ENCODE results near the gene FSTL5. TPM values are rescaled to one million over a fixed set of nuclear protein-coding genes. Genes with fewer than 3 reads are reported as not detected.

The FSTL5 gene
- total RNA-seq, 2 experiments from 2014 or later, result not detected

- no peaks in the 10 kb centered on the region for H3K79me2 ChIP-seq (ENCODE audit: insufficient read depth, low read depth, low read length)
- BruUV-seq (replicated peaks), result no TSS peak
- H3K27ac ChIP-seq (ENCODE audit: low read depth, low read length, poor library complexity, severe bottlenecking), result no peak overlapping the region
- H3K9me2 ChIP-seq (ENCODE audit: insufficient read depth, low read length), result no peaks in the 10 kb centered on the region
- POLR2A ChIA-PET, result no interaction called here
- no peaks in the 10 kb centered on the region for H3K9me3 ChIP-seq (ENCODE audit: low read length)
- H3K36me3 ChIP-seq (ENCODE audit: insufficient read depth, low read length), result no peaks in the 10 kb centered on the region
- no peak for TF ChIP-seq EZH2phosphoT487 (IDR thresholded peaks at IDR 0.05; ENCODE audit: borderline replicate concordance, low read depth, low read length)
- TF ChIP-seq, protein P1, sequence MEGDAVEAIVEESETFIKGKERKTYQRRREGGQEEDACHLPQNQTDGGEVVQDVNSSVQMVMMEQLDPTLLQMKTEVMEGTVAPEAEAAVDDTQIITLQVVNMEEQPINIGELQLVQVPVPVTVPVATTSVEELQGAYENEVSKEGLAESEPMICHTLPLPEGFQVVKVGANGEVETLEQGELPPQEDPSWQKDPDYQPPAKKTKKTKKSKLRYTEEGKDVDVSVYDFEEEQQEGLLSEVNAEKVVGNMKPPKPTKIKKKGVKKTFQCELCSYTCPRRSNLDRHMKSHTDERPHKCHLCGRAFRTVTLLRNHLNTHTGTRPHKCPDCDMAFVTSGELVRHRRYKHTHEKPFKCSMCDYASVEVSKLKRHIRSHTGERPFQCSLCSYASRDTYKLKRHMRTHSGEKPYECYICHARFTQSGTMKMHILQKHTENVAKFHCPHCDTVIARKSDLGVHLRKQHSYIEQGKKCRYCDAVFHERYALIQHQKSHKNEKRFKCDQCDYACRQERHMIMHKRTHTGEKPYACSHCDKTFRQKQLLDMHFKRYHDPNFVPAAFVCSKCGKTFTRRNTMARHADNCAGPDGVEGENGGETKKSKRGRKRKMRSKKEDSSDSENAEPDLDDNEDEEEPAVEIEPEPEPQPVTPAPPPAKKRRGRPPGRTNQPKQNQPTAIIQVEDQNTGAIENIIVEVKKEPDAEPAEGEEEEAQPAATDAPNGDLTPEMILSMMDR (conservative IDR thresholded peaks at IDR 0.05; ENCODE audit: low read length), result no peak
- H3K4me1 ChIP-seq (ENCODE audit: insufficient read depth, low read length, poor library complexity, severe bottlenecking), result no peaks in the 10 kb centered on the region
- CTCF ChIA-PET (ENCODE audit: unreplicated experiment), result no interaction called here
- intact Hi-C loops (cut with micrococcal nuclease; ENCODE audit: unreplicated experiment), result no loop called here
- no peak overlapping the region for H3K4me3 ChIP-seq (ENCODE audit: low read depth, low read length, poor library complexity, severe bottlenecking)
- no peak for DNase-seq (ENCODE audit: low spot score)
- H4K20me1 ChIP-seq (ENCODE audit: insufficient read depth, low read length), result no peaks in the 10 kb centered on the region
- H2AFZ ChIP-seq (ENCODE audit: low read length), result no peak overlapping the region
- no peak overlapping the region for H3K4me2 ChIP-seq (ENCODE audit: low read length)
These were observed 62.5 kb downstream of the FSTL5 start for GRCh38 chr4:162101337-162101736.

DNA sequence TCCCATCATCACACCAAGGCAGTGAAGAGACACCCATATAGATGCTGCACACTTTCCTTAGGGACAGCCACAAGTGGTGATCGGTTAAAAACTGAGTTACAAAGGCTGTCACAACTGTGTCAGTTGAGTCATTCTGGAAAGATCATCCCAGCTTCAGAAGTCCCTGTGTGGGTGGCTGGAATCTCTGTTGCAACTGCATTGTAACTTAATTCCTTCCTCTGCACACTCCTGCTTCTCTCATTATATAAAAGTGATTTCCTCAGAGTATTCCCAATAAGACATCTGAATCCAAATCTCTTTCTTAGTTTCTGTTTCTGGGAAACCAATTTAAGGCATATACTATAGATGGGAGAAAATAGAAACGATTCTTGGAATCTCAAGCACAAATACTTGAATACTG is 88.1 kb downstream of the FSTL5 start:
- H2AFZ ChIP-seq (ENCODE audit: low read length), result no peak overlapping the region
- ChIA-PET POLR2A (no interaction called here), CTCF (ENCODE audit: unreplicated experiment) (no interaction called here)
- H3K36me3 ChIP-seq (ENCODE audit: insufficient read depth, low read length), result no peaks in the 10 kb centered on the region
- no peaks in the 10 kb centered on the region for H3K79me2 ChIP-seq (ENCODE audit: insufficient read depth, low read depth, low read length)
- no peaks in the 10 kb centered on the region for H3K4me1 ChIP-seq (ENCODE audit: insufficient read depth, low read length, poor library complexity, severe bottlenecking)
- intact Hi-C loops (cut with micrococcal nuclease; ENCODE audit: unreplicated experiment), result no loop called here
- H3K27ac ChIP-seq (ENCODE audit: low read depth, low read length, poor library complexity, severe bottlenecking), result no peak overlapping the region
- H3K4me2 ChIP-seq (ENCODE audit: low read length), result no peak overlapping the region
- no peaks in the 10 kb centered on the region for H4K20me1 ChIP-seq (ENCODE audit: insufficient read depth, low read length)
- no TSS peak for BruUV-seq (replicated peaks)
- TF ChIP-seq EZH2phosphoT487 (IDR thresholded peaks at IDR 0.05; ENCODE audit: borderline replicate concordance, low read depth, low read length), result no peak
- TF ChIP-seq, protein P1 (conservative IDR thresholded peaks at IDR 0.05; ENCODE audit: low read length), result no peak
- no peaks in the 10 kb centered on the region for H3K9me3 ChIP-seq (ENCODE audit: low read length)
- no peak overlapping the region for H3K4me3 ChIP-seq (ENCODE audit: low read depth, low read length, poor library complexity, severe bottlenecking)
- DNase-seq (ENCODE audit: low spot score), result no peak
- no peaks in the 10 kb centered on the region for H3K9me2 ChIP-seq (ENCODE audit: insufficient read depth, low read length)

- Histone ChIP-seq H2AFZ (ENCODE audit: low read length) (no peak overlapping the region), H3K4me1 (ENCODE audit: insufficient read depth, low read length, poor library complexity, severe bottlenecking) (no peaks in the 10 kb centered on the region), H3K9me2 (ENCODE audit: insufficient read depth, low read length) (no peaks in the 10 kb centered on the region), H3K4me3 (ENCODE audit: low read depth, low read length, poor library complexity, severe bottlenecking) (no peak overlapping the region), H3K27ac (ENCODE audit: low read depth, low read length, poor library complexity, severe bottlenecking) (no peak overlapping the region), H3K9me3 (ENCODE audit: low read length) (no peaks in the 10 kb centered on the region), H3K79me2 (ENCODE audit: insufficient read depth, low read depth, low read length) (no peaks in the 10 kb centered on the region), H4K20me1 (ENCODE audit: insufficient read depth, low read length) (no peaks in the 10 kb centered on the region), H3K4me2 (ENCODE audit: low read length) (no peak overlapping the region), H3K36me3 (ENCODE audit: insufficient read depth, low read length) (no peaks in the 10 kb centered on the region)
- TF ChIP-seq EZH2phosphoT487 (IDR thresholded peaks at IDR 0.05; ENCODE audit: borderline replicate concordance, low read depth, low read length), result no peak
- ChIA-PET CTCF (ENCODE audit: unreplicated experiment) (no interaction called here), POLR2A (interaction anchor here (0.6 to 1.3 kb wide), 2 partner anchors 10 to 410 kb away, joined by 3 read pairs; no protein-coding TSS in a partner anchor)
- intact Hi-C loops (cut with micrococcal nuclease; ENCODE audit: unreplicated experiment), result no loop called here
- BruUV-seq (replicated peaks), result no TSS peak
- no peak for DNase-seq (ENCODE audit: low spot score)
These were observed 102.6 kb downstream of the FSTL5 start for GRCh38 chr4:162061214-162061613.

All from OCI-LY7 (cell line).